Adipocyte (in vitro differentiated cells): ENCODE measurements around the gene MZF1.
A peak's percentile ranks its signal among the peaks of the same experiment; 100 is the strongest.
"Not testable (repeated sequence)": the region's sequence is repeated elsewhere in the genome, so short reads cannot be mapped to it uniquely, and the experiment has no call there.

Experiments used
- DNase-seq: peaks from one replicate; pipeline ENCODE4 v3.0.0-alpha.2; 2015; ENCODE audit warnings: low read depth
- H3K27me3 ChIP-seq: replicated peaks from 2 replicates; pipeline ENCODE4 v1.7.0; 2013; ENCODE audit warnings: mild to moderate bottlenecking, low read length, moderate library complexity; ENCODE audit not compliant: control insufficient read depth, insufficient read depth
- H3K36me3 ChIP-seq: 2 replicates; pipeline ENCODE4 v1.7.0; 2013; ENCODE audit warnings: low read length, mild to moderate bottlenecking, moderate library complexity; ENCODE audit not compliant: control insufficient read depth, insufficient read depth, severe bottlenecking
- H3K4me1 ChIP-seq: 2 replicates; pipeline ENCODE4 v1.7.0; 2013; ENCODE audit warnings: mild to moderate bottlenecking, low read length, moderate library complexity; ENCODE audit not compliant: control insufficient read depth, insufficient read depth
- H3K4me3 ChIP-seq: 2 replicates; pipeline ENCODE4 v1.7.0; 2013; ENCODE audit warnings: mild to moderate bottlenecking, low read length, moderate library complexity
- H3K9ac ChIP-seq: 2 replicates; pipeline ENCODE4 v1.7.0; 2013; ENCODE audit warnings: mild to moderate bottlenecking, low read length, moderate library complexity
- H3K9me3 ChIP-seq: 2 replicates; pipeline ENCODE4 v1.7.0; 2013; ENCODE audit warnings: mild to moderate bottlenecking, low read length, moderate library complexity; ENCODE audit not compliant: control insufficient read depth

The MZF1 gene

GRCh38 chr19:58572818-58573657 is at the start of gene MZF1:
MZF1 (minus strand) TSS chr19:58573335; CDS start chr19:58571389, 1,946 bp downstream.
- no peaks in the 10 kb centered on the region for H3K9me3 ChIP-seq
- peak within 1 kb of the TSS; percentile 92 for H3K9ac ChIP-seq
- no peaks in the 10 kb centered on the region for H3K27me3 ChIP-seq
- DNase-seq = peak; percentile 100
- H3K4me1 ChIP-seq = peaks cover 24% of the 10 kb centered on the region
- peak within 1 kb of the TSS; percentile 90 for H3K4me3 ChIP-seq
- H3K36me3 ChIP-seq = peaks cover 11% of the 10 kb centered on the region

GRCh38 chr19:58607213-58607612 is 34.1 kb upstream of the MZF1 start:
- not testable (repeated sequence) for H3K9me3 ChIP-seq, H3K4me3 ChIP-seq, DNase-seq, H3K27me3 ChIP-seq, H3K4me1 ChIP-seq, H3K9ac ChIP-seq, H3K36me3 ChIP-seq

DNA sequence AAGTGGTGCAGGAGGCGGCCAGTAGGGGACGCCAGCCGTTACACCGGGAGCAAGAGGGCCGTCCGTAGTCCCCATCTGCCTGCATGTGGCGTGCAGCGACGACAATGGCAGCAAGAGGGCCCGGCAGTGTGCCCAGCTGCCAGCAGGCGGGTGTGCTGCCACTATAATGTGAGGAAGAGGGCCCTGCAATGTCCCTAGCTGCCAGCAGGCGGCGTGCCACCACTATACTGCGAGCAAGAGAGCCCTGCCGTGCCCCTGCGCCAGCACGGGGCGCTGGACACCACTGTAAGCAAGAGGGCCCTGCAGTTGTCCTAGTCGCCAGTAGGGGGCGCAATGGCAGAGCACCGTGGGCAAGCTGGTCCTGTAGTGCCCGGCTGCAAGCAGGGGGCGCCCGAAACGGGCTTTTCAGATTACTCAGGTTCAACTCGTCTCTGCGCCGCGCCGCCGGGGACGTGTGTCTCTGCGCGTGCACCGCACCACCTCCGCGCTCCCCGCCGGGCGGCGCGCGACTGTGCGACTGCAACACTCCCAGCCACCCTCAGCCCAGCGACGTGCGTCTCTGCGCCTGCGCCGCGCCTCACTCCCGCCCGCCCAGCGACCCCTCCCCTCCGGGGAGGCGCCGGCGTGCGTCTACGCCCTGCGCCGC is 33.2 kb upstream of the MZF1 start:
- not testable (repeated sequence) for H3K4me3 ChIP-seq, H3K27me3 ChIP-seq, H3K9me3 ChIP-seq, H3K9ac ChIP-seq, DNase-seq, H3K36me3 ChIP-seq, H3K4me1 ChIP-seq

DNA sequence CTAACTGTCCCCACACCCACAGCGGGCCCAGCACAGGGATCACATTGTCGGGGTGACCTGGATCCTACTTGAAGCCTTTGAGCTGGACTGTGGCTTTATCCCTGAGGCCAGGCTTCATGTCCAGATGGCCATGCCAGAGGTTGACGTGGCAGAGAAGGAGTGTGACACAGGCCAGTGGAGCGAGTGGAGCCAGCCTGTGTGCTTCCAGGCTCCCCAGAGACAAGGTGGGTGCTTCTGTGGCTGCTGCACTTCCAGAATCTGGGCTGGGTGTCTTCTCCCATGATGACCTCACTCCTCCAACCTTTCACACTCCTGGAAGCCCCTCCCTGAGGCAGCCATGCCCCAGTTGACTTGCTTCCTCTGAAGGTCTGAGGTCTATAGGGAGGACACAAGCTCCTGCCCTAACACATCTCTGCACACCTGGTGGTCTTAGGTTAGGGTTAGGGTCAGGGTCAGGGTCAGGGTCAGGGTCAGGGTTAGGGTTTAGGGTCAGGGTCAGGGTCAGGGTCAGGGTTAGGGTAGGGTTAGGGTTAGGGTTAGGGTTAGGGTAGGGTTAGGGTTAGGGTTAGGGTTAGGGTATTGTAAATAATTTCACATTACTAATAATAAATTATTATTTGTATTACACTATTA is 13.1 kb upstream of the MZF1 start:
- no peak overlapping the region for H3K9ac ChIP-seq
- H3K4me1 ChIP-seq = peaks cover 3% of the 10 kb centered on the region
- H3K9me3 ChIP-seq = no peaks in the 10 kb centered on the region
- H3K27me3 ChIP-seq = no peaks in the 10 kb centered on the region
- no peak for DNase-seq
- H3K4me3 ChIP-seq = no peak overlapping the region
- H3K36me3 ChIP-seq = peaks cover 24% of the 10 kb centered on the region

GRCh38 chr19:58585442-58586132 is 12.5 kb upstream of the MZF1 start:
- Histone ChIP-seq H3K36me3 (peaks cover 24% of the 10 kb centered on the region), H3K27me3 (no peaks in the 10 kb centered on the region), H3K4me1 (peaks cover 7% of the 10 kb centered on the region), H3K9me3 (no peaks in the 10 kb centered on the region), H3K9ac (no peak overlapping the region), H3K4me3 (no peak overlapping the region)
- no peak for DNase-seq

DNA sequence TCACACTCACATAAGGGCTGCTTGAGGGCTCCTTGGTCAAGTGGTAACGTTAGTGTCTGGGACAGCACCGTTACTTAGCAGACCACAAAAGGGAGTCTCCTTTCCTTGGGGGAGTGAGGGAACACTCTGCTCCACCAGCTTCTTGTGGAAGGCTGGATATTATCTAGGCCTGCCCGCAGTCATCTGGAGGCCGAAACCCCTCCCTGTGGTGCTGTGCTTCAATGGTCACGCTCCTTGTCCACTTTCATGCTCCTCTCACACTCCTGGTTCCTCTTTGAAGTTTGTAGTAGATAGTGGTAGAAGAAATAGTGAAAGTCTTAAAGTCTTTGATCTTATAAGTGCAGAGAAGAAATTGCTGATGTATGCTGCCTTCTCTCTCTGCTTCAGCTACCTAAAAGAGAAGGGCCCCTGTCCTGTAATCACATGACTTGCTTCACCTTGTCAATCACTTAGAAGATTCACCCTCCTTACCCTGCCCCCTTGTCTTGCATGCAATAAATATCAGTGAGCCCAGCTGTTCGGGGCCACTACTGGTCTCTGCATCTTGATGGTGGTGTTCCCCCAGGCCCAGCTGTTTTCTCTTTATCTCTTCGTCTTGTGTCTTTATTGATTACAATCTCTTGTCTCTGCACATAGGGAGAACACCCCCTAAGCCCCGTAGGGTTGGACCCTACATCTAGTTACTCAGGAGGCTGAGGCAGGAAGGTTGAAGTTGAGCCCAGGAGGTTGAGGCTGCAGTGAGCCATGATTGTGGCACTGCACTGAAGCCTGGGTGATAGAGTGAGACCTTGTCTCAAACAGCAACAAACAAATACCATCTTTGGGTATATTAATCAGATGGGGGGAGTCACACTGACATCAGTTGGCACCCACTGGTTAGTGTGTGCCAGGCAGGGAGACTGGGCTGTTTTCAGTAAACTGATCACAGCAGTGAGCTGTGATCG is 11.6 kb upstream of the MZF1 start:
- no peak for DNase-seq
- Histone ChIP-seq H3K9ac (no peak overlapping the region), H3K27me3 (no peaks in the 10 kb centered on the region), H3K4me1 (peaks cover 7% of the 10 kb centered on the region), H3K36me3 (peaks cover 24% of the 10 kb centered on the region), H3K4me3 (no peak overlapping the region), H3K9me3 (no peaks in the 10 kb centered on the region)

DNA sequence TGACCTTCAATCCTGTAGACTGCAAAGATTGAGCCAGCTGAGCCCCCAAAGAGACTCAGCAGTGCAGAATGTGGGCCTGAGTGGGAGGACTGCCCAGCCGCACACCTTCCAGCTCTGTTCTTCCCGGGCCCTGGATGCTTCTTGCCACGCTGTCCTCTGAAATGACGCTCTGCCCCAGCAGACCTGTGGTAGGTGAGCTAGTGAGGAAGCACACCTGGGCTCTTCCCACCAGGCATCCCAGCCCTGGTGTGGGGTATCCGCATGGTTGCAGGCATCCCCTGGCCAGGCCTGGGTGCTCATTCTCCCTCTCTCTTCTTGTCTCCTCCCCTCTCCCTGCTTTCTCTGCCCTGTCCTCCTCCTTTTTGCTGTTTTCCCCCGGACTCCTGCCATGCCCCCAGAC is 9.8 kb upstream of the MZF1 start:
- Histone ChIP-seq H3K27me3 (no peaks in the 10 kb centered on the region), H3K4me1 (peaks cover 10% of the 10 kb centered on the region), H3K9ac (no peak overlapping the region), H3K36me3 (peaks cover 24% of the 10 kb centered on the region), H3K4me3 (no peak overlapping the region), H3K9me3 (no peaks in the 10 kb centered on the region)
- no peak for DNase-seq

GRCh38 chr19:58581227-58582141 is 8.3 kb upstream of the MZF1 start:
- peak; percentile 90 for DNase-seq
- H3K4me3 ChIP-seq = no peak overlapping the region
- H3K9me3 ChIP-seq = no peaks in the 10 kb centered on the region
- peaks cover 24% of the 10 kb centered on the region for H3K36me3 ChIP-seq
- H3K27me3 ChIP-seq = no peaks in the 10 kb centered on the region
- peaks cover 10% of the 10 kb centered on the region for H3K4me1 ChIP-seq
- H3K9ac ChIP-seq = peak overlapping the region; percentile 45

GRCh38 chr19:58579473-58580142 is 6.5 kb upstream of the MZF1 start:
- H3K4me1 ChIP-seq = peaks cover 14% of the 10 kb centered on the region
- no peak for DNase-seq
- peaks cover 20% of the 10 kb centered on the region for H3K36me3 ChIP-seq

More at GRCh38 chr19:58579473-58580142, 6.5 kb upstream of the MZF1 start:
- Histone ChIP-seq H3K27me3 (no peaks in the 10 kb centered on the region), H3K4me3 (no peak overlapping the region), H3K9me3 (no peaks in the 10 kb centered on the region), H3K9ac (peak overlapping the region; percentile 14)
